Measurements from ENCODE around the gene ABCA3.
"Not testable (repeated sequence)": the region's sequence is repeated elsewhere in the genome, so short reads cannot be mapped to it uniquely, and the experiment has no call there.

The ABCA3 gene

GRCh38 chr16:2252806-2253148 is 87.8 kb downstream of the ABCA3 start:
- DNase-seq (ENCODE audit: low read depth): no peak

- DNase-seq (ENCODE audit: low read depth): peak; percentile 71
Measured at GRCh38 chr16:2251296-2252111, 89.0 kb downstream of the ABCA3 start, which contains the start of gene ECI1. ECI1 (minus strand) TSS chr16:2251587; CDS start chr16:2251566, 21 bp downstream.

DNA sequence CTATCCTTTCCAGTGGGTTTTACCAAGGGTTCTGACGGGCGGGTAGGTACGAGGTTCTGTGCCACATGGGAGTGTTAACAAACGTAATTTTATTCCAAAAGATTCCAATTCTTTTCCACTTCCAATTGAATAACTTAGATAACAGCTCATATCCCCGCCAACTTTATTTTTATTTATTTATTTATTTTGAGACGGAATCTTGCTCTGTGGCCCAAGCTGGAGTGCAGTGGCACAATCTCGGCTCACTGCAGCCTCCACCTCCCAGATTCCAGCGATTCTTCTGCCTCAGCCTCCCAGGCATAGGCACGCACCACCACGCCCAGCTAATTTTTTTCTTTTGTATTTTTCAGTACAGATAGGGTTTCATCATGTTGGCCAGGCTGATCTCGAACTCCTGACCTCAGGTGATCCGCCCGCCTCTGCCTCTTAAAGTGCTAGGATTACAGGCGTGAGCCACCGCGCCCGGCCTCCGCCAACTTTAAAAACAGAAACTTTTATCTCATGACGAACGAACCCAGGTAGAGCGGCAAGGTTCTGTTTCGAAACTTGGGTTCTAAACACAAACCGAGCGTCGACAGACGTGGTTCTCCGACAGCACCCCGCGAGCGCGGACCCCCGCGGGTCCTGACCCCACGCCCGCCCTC is 89.8 kb downstream of the ABCA3 start:
- peak; percentile 28 for DNase-seq (ENCODE audit: low read depth)

GRCh38 chr16:2246301-2246885 is 94.1 kb downstream of the ABCA3 start:
- no peak for DNase-seq (ENCODE audit: low read depth)

- DNase-seq (ENCODE audit: low read depth): no peak
Measured at GRCh38 chr16:2244926-2245795, 95.4 kb downstream of the ABCA3 start.

DNA sequence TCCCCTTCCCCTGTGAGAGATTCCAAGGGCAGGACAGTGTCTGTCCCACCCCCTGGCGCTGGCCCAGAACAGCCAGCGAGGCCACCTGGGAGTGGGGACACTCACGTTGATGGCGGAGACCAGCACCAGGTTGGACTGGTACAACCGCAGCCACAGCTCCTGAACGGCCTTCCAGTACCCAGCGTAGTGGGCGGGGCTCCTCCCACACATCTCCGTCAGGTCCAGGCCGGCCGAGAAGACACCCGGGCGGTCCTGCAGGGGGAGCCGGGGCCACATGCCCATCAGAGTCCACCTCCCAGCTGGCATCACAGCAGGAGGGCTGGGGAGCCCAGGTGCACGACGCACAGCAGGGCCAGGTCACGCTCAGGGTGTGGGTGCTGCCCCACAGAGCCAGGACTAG is 96.2 kb downstream of the ABCA3 start:
- DNase-seq (ENCODE audit: low read depth): no peak

GRCh38 chr16:2243781-2244180 is 96.7 kb downstream of the ABCA3 start:
- DNase-seq (ENCODE audit: low read depth): no peak

DNA sequence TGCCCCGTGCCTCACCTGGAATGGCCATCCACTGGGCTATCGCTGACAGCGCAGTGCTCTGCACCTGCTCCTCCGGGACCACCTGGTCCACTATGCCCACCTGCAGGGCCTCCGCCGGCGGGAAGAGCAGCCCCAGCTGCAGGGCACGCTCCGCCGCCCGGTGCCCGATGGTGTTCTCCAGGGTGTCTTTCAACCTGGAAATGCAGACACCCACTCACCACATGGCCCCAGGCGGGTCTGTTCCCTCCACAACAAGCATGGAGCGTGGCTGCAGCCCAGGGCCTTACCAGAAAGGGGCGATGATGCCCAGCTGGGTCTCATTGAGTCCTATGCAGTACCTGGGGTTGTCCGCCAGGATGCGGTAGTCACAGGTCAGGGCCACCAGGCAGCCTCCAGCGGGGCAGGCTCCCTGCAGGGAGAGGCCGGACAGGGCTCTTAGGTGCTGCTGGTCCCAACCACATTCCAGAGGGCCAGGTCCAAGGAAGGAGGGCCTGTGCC is 97.4 kb downstream of the ABCA3 start:
- no peak for DNase-seq (ENCODE audit: low read depth)

DNA sequence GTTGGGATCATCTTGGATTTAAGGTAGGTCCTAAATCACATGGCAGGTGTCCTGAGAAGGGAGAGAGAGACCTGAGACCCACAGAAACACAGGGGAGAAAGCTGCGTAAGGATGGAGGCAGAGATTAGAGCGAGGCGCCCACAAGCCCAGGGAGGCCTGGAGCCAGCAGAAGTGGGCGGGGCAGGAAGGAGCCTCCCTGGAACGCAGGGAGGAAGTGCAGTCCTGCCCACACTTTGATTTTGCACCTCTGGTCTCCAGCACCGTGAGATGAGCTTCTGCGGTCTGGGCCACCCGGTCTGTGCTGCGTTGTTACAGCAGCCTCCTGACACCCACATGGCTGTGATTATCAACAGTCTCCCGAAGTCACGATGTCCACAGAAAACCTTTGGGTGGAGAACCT is 97.9 kb downstream of the ABCA3 start:
- no peak for DNase-seq (ENCODE audit: low read depth)

DNA sequence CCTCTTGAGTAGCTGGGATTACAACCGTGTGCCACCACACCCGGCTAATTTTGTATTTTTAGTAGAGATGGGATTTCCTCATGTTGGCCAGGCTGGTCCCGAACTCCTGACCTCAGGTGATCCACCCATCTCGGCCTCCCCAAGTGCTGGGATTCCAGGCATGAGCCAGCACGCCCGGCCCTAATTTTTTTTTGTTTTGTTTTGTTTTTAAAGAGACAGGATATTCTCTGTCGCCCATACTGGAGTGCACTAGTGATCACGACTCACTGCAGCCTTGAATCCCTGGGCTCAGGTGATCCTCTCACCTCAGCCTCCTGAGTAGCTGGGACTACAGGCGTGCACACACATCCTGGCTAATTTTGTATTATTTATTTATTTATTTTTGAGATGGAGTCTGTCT is 100.2 kb downstream of the ABCA3 start:
- DNase-seq (ENCODE audit: low read depth): not testable (repeated sequence)

- DNase-seq (ENCODE audit: low read depth): no peak
Measured at GRCh38 chr16:2238838-2239675, 101.5 kb downstream of the ABCA3 start.

DNA sequence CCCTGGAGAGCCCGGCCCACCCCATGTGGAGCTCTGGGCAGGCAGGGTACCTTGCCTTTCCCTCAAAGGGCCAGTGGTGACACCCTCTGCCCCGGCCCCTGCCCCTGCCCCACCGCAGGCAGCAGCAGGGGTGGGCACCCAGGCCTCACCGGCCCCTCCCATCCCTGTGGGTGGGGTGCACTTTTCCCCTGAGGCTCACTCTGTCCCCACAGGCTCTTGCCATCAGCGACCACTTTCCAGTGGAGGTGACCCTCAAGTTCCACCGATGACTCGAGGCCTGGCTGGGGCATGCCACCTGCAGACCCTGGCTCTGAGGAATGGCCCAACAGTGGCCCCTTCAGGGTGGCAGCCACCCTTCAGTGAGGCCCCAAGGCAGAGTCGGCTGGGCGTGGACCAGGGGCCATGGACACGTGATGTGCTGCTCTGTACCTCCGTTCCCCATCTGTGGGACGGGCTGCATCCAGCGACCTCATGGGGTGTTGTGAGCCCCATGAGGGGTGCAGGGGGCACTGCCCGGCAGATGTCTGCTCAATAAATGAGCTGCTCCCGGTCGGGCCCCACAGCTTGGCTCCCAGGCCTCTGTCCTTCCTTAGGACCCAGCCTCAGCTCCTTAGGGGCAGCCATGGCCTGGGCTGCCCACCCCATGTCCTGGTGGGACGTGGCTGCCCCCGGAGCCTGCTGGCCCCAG is 102.2 kb downstream of the ABCA3 start:
- no peak for DNase-seq (ENCODE audit: low read depth)

GRCh38 chr16:2237493-2238149 is 102.9 kb downstream of the ABCA3 start:
- DNase-seq (ENCODE audit: low read depth): no peak

DNA sequence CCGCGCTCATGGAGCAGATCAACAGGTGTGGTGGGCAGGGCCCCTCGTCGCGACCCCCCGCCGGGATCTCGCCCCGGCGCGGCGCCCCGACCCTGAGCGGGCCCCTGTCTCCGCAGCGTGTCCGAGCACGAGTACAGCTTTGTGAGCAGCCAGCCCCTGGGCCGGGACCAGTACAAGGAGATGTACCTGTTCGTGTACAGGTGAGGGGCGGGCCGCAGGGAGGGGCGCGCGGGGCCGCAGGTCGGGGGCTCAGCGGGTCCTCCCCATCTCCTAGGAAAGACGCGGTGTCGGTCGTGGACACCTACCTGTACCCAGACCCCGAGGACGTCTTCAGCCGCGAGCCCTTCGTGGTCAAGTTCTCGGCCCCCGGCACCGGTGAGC is 103.4 kb downstream of the ABCA3 start:
- no peak for DNase-seq (ENCODE audit: low read depth)

- DNase-seq (ENCODE audit: low read depth): no peak
Measured at GRCh38 chr16:2236337-2237101, 104.0 kb downstream of the ABCA3 start, which contains the start of gene DNASE1L2. DNASE1L2 (plus strand) TSS chr16:2236444; CDS start chr16:2236817, 373 bp downstream.

DNA sequence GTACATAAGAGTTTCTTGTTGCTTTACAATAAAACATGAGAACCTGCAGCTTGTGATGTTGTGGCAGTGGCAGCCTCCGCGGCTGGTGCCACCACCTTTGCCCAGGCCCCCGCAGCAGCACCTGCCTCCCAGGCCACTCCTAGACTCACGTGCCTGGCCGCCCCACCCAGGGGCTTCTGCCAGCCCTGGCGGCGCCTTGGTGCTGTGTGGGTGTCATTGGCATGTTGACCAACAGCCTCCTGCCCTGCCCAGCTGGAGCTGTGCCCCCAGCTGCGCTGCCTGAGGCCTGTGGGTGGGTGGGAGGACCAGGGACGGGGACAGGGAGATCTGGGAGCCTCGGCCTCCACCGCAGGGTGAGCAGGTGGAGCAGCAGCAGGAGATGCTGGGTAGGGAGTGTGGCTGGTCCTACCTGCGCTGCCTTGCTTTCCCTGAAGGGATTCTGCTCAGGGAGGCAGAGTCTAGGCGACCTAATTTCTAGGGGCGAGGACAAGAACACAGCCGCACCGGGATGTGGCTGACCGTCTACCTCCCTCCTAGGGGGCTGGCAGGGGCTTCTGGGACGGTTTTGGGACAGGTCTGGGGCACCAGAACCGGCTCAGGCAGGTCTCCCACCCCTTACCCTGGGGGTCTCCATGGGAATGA is 104.7 kb downstream of the ABCA3 start:
- DNase-seq (ENCODE audit: low read depth): no peak

- no peak for DNase-seq (ENCODE audit: low read depth)
Measured at GRCh38 chr16:2235234-2235651, 105.3 kb downstream of the ABCA3 start.

DNA sequence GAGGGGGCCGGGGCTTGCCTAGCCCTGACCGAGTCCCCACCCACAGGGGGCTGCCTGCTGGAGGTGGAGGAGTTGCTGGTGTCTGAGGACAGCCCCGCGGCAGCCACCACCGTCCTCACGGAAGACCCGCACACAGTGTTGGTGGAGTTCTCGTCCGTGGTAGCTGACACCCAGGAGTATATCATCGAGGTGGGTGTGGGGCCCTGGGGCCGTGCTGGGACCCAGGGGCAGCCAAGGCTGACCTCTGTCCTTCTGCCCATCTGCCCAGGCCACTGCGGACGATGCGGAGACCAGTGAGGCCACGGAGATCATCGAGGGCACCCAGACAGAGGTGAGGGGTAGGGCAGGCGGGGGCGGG is 105.7 kb downstream of the ABCA3 start:
- no peak for DNase-seq (ENCODE audit: low read depth)

Measured in activated T-cell treated with anti-CD3 and anti-CD28 coated beads for 24 hours (primary cell).